CD4-positive, alpha-beta T cell treated with Interleukin-12 subunit alpha and Interleukin-12 subunit beta, for 1 hour (primary cell): ENCODE measurements around the gene CCDC61.

Experiments used
- DNase-seq: peaks from one replicate; pipeline ENCODE4 v3.0.0-alpha.2; 2020

CCDC61 gene, protein sequence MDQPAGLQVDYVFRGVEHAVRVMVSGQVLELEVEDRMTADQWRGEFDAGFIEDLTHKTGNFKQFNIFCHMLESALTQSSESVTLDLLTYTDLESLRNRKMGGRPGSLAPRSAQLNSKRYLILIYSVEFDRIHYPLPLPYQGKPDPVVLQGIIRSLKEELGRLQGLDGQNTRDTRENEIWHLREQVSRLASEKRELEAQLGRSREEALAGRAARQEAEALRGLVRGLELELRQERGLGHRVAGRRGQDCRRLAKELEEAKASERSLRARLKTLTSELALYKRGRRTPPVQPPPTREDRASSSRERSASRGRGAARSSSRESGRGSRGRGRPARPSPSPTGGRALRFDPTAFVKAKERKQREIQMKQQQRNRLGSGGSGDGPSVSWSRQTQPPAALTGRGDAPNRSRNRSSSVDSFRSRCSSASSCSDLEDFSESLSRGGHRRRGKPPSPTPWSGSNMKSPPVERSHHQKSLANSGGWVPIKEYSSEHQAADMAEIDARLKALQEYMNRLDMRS

DNA sequence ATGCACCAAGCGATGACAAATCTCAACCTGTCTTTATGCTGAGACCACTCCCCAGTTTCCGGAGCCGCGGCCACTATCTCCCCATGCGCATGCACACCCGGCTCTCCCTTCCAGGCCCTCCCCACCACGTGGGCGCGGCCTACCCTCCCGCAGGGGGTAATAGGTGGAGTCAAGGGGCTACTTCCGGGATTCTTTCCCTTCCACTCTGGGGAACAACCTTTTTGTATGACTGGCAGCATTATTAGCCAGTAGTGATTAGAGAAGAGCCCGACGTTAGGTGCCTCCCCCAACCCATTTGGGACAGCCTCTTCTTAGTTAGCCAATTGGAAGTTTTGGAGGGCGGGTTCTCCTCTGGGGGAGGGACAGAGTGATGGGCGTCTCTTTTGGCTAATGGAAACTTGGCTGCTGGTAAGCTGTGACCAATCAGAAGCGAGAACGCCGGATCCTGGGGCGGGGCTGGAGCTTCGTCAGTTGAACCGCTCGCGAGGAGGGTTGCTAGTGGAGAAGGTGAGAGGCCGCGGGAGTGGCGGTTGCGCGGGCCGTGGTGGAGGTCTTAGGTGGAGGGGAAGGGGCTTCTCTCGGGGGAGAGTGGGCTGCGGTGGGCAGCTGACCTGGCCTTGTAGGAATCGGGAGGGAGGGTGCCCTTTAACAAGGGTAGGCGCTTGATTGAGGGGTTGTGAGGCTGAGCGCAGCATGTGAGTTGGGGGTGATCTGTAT lies at the start of gene CCDC61:
CCDC61 (plus strand) TSS at position 470 of the 717 bp plus-strand sequence. CDS start 7,552 bp downstream, outside the sequence.
- peak; percentile 100 for DNase-seq

DNA sequence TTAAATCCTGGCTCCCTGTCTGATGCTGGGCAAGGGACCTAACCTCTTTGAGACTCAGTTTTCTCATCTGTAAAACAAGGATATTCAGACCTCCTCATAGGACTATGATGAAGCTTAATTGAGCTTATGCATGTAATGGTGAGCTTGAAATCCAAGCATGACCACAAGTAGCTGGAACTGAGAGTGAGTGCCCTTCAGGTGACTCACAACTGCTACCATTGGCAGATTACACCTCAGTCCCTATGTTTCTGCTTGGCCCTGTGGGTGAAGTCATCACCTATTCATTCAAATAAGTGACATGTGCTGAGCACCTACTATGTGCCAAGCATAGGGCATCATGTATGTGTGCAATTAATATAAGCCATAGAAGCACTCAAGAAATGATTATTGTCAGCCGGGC lies 47.3 kb upstream of the CCDC61 start:
- DNase-seq = no peak

DNA sequence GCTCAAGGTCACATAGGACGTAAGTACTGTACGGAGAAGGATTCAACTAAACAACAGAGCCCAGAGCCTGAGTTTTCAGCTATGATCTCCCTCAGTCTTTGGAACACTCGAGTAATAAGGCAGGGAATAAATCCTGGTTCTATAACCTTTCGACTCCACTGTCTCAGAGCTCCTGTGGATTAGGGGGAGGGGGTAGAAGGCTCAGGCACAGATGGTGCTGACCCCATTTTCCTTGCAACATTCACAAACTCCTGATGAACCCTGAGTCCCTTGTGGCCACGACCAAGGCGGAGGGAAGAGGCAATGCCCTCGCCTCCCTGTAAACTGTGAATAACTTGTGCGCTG lies 43.0 kb upstream of the CCDC61 start:
- DNase-seq = no peak

DNA sequence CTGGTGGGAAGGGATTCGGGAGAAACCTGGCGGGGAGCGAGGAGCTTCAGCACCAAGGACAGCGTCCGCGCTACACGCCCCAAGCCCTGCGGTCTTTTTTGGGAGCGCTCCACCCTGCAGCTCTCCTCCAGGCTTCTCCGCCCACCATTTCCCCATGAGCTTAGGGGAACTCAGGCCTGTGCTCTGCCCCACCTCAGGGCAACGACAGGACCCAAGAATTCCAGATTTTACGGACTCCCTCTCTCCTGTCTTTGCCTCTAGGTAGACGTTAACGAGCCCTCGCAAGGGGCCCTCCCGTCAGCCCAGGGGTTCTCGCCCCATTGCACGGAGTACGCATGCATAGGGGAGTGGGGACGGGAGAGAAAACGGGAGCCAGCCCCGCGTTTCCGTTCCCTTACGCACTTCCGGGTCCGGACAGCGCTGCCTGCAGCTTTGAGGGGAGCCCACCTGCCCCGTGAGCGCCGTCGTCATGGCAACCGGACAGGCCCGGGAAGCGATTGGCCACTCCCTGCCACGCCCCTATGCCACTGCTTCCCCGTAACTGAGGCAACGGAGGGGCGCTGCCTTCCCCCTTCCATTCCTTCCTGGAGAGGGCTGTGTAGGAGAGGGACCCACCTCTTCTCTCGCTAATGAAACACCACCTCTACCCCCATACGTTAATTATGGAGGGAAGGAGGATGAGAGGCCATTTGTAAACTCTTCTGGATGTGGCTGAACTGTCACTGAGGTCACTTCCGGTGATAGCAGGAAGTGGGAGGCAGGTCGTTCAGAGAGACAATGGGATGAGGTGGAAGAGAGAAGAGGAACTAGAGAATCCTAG lies 42.4 kb upstream of the CCDC61 start:
- DNase-seq = peak; percentile 17

DNA sequence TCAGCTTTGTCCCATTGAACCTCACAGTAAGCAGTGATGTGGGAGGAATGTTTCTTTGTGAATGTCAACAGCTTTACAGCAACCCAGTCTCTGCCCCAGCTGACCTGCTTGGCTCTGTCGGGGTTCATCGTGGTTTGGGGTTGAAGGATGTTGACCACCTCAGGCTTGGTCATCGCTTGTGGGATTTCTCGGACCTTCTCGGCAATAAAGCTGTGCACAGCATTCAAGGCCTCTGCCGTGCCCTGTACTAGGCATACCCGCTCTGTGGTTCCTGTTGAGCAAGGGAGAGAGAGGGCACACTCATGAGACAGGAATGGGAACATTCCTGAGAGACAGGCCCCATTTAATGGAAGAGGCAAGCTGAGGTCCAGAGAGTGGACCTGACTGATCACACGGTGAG lies 41.6 kb upstream of the CCDC61 start:
- DNase-seq = no peak

DNA sequence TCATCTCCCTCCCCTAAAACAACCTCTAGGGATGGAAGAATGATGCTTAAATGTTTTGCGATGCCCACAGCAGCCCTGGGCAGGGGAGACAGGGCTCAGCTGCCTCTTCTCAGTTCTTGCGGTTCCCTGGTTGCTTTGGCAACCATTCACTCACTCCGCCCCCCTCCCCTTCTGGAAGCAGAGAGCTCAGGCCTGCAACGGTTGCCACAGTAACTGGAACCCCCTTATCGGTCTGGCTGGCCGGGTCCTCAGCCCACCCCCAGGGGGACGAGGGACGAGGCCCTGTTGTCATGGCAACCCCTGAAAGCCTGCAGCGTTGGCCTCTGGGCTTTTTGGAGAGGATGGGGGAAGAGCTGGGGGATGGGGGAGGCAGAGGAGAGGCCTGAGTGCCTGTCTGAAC lies 41.1 kb upstream of the CCDC61 start:
- no peak for DNase-seq

DNA sequence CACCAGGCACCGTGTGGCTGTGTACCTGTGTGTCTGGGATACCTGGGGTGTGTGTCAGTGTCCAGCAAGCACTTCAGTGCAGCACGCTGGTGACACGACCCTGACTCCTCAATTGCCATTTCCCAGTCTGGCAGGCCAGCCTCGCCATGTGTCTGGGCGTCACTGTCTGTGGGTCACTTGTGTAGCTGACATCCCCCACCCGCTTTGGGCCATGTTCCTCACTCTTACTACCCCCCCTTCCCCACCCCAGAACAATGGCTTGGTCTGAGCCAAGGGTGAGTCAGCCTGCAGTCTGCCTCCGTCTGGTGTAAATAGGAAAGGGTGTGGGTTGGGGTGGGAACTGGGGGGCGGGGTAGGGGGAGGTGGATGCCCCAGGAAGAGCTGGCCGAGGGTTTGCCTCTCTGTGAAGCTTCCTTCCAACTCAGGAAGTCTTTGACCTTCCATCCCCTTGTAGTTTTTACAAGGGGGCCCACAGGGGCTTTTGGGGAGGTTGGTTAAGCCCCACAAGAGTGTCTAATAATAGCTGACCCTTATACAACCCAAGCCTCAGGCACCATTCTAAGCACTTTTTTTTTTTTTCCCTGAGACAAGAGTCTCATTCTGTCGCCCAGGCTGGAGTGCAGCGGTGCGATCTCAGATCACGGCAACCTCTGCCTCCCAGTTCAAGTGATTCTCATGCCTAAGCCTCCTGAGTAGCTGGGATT lies 39.2 kb upstream of the CCDC61 start:
- DNase-seq = no peak

DNA sequence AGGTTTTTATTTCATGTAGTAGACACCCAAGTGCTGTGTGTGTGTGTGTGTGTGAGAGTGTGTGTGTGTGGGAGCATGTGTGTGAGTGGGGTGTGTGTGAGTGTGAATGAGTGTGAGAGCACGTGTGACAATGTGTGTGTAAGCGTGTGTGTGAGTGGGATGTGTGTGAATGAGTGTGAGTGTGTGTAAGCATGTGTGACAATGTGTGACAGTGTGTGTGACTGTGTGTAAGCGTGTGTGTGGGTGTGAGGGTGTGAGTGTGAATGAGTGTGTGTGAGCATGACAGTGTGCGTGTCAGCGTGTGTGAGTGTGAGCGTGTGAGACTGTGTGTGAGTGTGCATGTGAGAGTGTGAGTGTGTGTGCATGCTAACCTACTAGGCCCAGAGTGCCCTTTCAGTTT lies 36.9 kb upstream of the CCDC61 start:
- DNase-seq = no peak

DNA sequence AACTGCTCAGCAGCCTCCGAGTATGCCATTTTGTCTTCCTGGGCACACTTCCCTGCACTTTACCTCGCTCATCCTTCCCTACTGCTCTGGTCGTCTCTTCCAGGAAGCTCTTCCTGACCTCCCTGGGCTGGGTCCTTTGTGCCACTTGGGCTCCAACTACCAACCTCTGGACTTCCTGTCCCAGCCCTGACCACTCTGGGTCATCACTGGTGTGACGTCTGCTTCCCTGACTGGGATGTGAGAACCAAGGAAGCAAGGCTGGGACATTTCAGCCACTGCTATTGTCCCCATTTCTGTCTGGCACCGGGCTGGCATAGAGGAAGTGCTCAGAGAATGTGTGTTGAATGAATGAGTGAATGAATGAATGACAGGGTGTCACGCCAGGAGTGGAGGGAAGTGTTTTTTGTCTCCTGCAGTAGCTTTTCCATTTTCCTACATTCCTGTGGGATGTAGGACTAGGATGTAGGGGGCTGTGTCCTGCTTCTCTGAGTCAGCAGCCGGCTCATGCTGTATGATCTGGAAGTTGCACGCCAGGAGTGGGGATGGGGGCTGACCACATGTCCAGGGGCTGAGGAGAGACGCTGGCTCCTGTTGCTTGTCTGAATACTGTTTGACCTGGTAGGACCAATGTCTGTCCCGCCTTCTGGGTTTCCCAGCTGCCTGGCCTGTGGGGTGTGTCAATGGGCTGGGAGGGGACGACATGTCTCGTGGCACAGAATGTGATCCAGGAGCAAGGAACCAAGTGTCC lies 36.3 kb upstream of the CCDC61 start:
- no peak for DNase-seq

DNA sequence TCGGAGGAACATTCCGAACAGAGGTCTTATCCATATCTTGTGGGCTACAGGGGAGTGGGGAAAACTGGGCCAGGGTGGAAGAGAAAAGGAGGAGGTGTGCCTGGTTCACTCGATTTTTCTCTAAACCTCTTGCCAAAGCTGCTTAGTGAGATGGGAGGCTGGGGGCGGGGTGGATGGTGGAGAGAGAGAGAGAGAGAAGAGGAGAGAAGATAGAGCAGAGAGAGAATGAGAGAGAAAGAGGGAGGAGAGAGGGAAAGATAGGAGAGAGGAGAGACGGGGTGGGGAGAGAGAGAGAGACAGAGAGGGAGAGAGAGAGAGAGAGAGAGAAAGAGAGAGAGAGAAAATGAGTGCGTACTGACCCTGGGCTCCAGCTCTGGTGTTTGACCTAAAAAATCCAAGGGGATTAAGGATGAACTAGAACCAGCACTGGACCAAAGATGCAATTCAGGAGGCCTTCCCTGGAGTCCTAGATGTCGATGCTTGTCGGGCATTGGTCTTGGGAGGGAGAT lies 35.7 kb upstream of the CCDC61 start:
- no peak for DNase-seq

DNA sequence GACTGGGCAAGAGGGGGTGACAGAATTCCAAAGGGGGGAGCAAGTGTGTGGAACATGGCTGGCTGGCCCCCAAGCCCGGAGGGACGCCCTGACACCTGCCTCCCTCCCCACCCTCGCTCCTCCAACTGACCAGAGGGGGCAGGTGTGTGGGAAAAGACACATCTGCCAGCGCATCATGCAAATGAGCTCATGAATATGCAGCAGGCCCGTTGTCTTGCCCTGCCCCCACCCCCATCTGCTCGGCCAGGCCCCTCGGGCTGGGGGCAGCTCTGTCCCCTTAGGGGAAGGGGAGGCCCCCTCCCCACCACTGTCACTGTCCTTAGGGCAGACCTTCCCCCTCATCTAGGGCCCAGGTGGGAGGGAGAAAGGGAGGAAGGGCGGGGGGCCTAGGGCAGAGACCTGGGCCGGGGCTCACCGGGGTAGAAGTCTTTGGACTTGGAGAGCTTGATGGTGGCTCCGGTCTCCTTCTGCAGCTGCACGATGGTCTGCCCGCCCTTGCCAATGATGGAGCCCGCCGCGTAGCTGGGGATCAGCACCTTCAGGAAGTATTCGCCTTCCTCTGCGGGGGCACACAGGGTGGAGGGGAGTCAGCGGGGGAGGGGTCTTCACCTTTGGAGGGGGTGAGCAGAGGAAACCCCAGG lies 34.6 kb upstream of the CCDC61 start:
- no peak for DNase-seq

DNA sequence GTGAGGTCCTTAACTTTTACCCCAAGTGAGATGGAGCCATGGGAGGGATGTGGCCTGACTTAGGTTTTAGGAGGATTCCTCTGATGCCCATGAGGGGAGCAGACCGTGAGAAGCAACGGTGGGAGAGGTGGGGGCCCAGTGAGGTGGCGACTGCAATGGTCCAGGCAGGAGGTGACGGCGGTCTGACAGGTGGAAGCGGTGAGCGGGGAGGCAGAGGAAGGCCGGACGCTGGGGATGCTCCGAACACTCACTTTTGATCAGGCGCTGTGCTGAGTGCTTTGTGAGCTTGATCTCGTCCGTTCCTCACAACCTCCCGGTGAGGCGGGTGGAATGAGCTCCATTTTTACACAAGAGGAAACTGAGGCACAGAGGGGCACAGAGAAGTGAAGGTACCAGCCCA lies 33.2 kb upstream of the CCDC61 start:
- DNase-seq = no peak

DNA sequence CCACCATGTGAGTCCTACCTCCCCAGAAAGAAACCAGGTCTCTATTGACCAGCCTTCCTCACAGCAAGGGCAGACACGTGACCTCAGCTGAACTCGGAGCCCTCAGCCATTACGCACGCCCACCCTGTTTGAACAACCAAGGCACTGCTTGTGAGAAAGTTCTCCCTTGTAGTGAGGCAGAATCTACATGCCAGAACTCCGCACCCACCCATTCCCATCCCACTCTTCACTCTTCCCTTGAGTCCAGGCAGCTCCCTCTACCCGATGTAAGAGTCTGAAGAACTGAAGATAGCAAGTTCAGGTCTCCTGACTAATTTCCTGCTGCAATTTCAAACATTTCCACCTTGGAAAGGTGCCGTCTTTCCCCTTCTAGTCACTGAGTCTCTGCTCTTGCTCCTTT lies 28.0 kb upstream of the CCDC61 start:
- DNase-seq = no peak

DNA sequence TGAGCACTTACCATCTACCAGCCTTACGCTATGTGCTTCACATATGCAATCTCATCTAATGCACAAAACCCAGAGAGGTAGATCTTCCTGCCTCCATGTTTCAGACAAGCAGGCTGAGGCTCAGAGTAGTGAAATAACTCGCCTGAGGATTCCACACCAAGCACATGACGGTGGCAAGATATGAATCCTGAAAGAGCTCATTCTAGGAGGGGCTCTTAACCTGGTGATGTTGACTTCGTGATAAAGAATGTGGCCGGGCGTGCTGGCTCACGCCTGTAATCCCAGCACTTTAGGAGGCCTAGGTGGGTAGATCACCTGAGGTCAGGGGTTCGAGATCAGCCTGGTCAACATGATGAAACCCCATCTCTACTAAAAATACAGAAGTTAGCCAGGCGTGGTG lies 26.6 kb upstream of the CCDC61 start:
- DNase-seq = no peak

DNA sequence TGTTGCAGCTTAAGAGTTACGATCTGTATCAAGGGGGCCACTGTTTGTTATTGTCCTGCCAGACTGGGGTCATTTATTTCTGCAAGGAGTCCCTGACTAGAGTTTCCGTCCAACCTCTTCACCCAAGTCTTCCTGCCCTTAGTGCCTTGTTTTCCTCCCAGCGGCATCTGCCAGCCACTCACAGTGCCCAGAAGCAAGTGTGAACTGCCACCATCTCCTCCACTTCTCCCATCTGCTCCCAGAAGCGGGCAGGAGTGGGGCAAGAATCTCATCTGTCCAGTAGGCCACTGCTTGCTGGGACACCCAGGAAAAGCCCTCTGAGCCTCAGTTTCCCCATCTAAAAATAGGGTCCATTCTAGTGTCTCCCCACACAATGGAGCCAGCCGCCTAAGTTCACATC lies 25.6 kb upstream of the CCDC61 start:
- no peak for DNase-seq

DNA sequence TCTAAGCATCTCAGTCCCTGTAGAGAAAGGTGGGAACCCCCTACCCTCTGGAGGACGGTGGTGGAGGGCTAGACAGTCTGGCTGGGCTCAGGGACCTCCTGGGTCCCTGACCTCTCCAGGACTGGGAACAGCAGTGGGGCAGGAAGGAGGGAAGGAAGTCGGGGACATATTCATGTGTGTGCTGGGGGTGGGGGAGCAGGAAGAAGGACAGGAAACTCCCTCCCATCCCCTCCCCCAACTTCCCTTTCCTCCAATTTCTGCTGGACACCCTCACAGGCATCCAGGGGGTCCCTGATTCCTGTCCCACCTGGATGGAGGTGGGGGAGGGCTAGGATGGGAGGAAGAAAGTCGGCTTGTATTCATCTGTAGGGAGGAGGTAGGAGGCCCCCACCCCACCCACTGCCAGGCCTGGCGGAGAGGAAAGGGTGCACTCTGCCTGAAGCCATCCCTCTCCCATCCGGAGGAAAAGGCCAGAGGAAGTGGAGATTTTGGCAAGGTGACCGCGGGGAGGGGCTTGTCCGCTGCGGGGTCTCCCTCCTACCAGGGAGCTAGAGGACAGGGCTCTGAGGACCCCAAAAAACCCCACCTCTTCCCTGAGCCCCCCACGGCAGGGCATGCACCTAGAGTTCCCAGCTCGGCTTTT lies 23.9 kb upstream of the CCDC61 start:
- DNase-seq = no peak

DNA sequence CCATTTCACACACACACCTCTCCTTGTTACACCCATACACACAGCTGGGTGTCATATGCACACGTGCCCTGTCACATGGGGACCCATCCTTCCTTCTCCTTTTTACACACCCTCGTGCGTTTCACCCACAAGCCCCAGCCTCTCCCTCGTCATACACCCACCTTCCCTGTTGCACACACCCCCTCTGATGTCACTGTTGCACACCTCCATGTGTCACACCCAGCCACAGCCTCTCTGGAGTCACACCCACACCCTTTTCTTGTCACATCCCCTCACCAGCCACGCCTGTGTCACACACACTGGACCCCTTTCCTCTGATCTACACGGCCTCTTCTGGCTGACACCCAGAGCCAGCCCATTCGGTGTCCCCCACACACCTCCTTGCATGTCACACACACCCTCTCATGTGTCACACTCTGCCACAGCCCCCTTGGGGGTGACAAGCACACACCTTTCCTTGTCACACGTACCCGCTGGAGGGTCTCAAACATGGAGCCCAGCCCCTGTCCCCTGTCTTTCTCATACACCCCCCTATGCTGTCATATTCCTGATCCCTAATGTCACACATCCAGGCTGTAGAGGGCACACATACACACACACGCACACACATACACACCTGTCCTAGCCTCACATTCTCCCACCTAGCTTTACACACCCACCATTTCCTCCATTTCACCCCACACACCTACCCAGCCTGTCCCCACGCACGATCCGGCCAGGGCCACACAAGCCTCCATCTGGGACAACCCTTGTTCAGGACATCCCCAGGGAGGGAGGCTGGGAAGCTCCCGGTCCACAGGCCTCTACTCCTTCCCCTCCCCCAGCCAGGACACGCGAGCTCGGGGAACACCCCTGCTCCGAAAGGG lies 23.0 kb upstream of the CCDC61 start:
- peak; percentile 18 for DNase-seq

DNA sequence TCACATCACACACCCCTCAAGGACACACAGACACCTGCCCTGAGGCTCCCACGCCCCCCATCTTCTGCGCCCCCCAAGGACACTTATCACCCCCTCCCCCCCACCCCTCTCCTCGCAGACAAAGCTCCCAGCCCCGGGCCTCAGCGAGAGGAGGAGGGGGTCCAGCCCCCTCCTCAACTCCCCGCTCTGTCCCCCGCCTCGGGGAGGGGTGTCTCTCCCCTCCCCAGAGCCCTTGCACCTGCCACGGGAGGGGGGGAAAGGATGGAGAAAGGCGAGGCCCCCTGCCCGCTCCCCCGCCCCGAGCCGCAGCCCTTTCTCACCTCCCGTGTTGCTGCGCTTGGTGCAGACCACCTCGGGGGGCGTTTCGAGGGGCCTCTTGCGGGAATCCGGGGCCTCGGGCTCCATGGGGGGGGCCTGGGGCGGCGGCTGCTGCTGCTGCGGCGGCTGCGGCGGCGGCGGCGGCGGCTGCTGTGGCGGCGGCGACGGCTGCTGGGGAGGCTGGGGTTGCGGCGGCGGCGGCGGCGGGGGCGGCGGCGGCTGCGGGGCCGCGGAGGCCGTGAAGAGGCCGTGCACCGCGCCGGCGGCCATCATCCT lies 22.2 kb upstream of the CCDC61 start:
- no peak for DNase-seq
